ENCODE results near the gene SKOR1. TPM values are rescaled to one million over a fixed set of nuclear protein-coding genes. Genes with fewer than 3 reads are reported as not detected.

The SKOR1 gene
- total RNA-seq, 1 donor, result 0.36 TPM

- Histone ChIP-seq H3K27me3 (ENCODE audit: insufficient read depth, low read length) (peaks cover 11% of the 10 kb centered on the region), H2AFZ (ENCODE audit: low read length) (no peak overlapping the region), H3K79me2 (ENCODE audit: insufficient read depth, low read length) (no peaks in the 10 kb centered on the region), H4K20me1 (ENCODE audit: insufficient read depth, low read length) (no peaks in the 10 kb centered on the region), H3K4me3 (ENCODE audit: insufficient read depth, low read length) (no peak overlapping the region), H3K36me3 (ENCODE audit: insufficient read depth, low read length) (no peaks in the 10 kb centered on the region), H3K4me2 (ENCODE audit: insufficient read depth, low read length) (no peak overlapping the region), H3K9me3 (ENCODE audit: low read depth, low read length) (no peaks in the 10 kb centered on the region), H3K4me1 (ENCODE audit: insufficient read depth, low read length) (peaks cover 22% of the 10 kb centered on the region), H3K27ac (ENCODE audit: low read depth, low read length) (no peak overlapping the region)
- TF ChIP-seq, protein P1, sequence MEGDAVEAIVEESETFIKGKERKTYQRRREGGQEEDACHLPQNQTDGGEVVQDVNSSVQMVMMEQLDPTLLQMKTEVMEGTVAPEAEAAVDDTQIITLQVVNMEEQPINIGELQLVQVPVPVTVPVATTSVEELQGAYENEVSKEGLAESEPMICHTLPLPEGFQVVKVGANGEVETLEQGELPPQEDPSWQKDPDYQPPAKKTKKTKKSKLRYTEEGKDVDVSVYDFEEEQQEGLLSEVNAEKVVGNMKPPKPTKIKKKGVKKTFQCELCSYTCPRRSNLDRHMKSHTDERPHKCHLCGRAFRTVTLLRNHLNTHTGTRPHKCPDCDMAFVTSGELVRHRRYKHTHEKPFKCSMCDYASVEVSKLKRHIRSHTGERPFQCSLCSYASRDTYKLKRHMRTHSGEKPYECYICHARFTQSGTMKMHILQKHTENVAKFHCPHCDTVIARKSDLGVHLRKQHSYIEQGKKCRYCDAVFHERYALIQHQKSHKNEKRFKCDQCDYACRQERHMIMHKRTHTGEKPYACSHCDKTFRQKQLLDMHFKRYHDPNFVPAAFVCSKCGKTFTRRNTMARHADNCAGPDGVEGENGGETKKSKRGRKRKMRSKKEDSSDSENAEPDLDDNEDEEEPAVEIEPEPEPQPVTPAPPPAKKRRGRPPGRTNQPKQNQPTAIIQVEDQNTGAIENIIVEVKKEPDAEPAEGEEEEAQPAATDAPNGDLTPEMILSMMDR (IDR thresholded peaks at IDR 0.05; ENCODE audit: extremely low read depth, low read depth, low read length), result no peak
- DNase-seq (ENCODE audit: insufficient read length, low spot score, missing footprints), result no peak
Observed at GRCh38 chr15:67845974-67846373, 20.7 kb downstream of the SKOR1 start.

- no peak for DNase-seq (ENCODE audit: insufficient read length, low spot score, missing footprints)
- Histone ChIP-seq H3K27ac (ENCODE audit: low read depth, low read length) (no peak overlapping the region), H3K79me2 (ENCODE audit: insufficient read depth, low read length) (no peaks in the 10 kb centered on the region), H4K20me1 (ENCODE audit: insufficient read depth, low read length) (no peaks in the 10 kb centered on the region), H3K36me3 (ENCODE audit: insufficient read depth, low read length) (no peaks in the 10 kb centered on the region), H3K27me3 (ENCODE audit: insufficient read depth, low read length) (peaks cover 11% of the 10 kb centered on the region), H3K4me3 (ENCODE audit: insufficient read depth, low read length) (no peak overlapping the region), H3K4me1 (ENCODE audit: insufficient read depth, low read length) (peaks cover 6% of the 10 kb centered on the region), H2AFZ (ENCODE audit: low read length) (no peak overlapping the region), H3K4me2 (ENCODE audit: insufficient read depth, low read length) (no peak overlapping the region), H3K9me3 (ENCODE audit: low read depth, low read length) (no peaks in the 10 kb centered on the region)
- TF ChIP-seq, protein P1 (IDR thresholded peaks at IDR 0.05; ENCODE audit: extremely low read depth, low read depth, low read length), result no peak
Observed at GRCh38 chr15:67849538-67849937, 24.2 kb downstream of the SKOR1 start.

GRCh38 chr15:67850336-67850735, 25.0 kb downstream of the SKOR1 start:
- peaks cover 6% of the 10 kb centered on the region for H3K4me1 ChIP-seq (ENCODE audit: insufficient read depth, low read length)
- H3K4me3 ChIP-seq (ENCODE audit: insufficient read depth, low read length), result no peak overlapping the region
- H3K27ac ChIP-seq (ENCODE audit: low read depth, low read length), result no peak overlapping the region
- TF ChIP-seq, protein P1 (IDR thresholded peaks at IDR 0.05; ENCODE audit: extremely low read depth, low read depth, low read length), result no peak
- no peaks in the 10 kb centered on the region for H3K36me3 ChIP-seq (ENCODE audit: insufficient read depth, low read length)
- no peaks in the 10 kb centered on the region for H3K79me2 ChIP-seq (ENCODE audit: insufficient read depth, low read length)
- no peak overlapping the region for H3K4me2 ChIP-seq (ENCODE audit: insufficient read depth, low read length)
- no peak for DNase-seq (ENCODE audit: insufficient read length, low spot score, missing footprints)
- peaks cover 11% of the 10 kb centered on the region for H3K27me3 ChIP-seq (ENCODE audit: insufficient read depth, low read length)
- H3K9me3 ChIP-seq (ENCODE audit: low read depth, low read length), result no peaks in the 10 kb centered on the region
- no peaks in the 10 kb centered on the region for H4K20me1 ChIP-seq (ENCODE audit: insufficient read depth, low read length)
- no peak overlapping the region for H2AFZ ChIP-seq (ENCODE audit: low read length)

DNA sequence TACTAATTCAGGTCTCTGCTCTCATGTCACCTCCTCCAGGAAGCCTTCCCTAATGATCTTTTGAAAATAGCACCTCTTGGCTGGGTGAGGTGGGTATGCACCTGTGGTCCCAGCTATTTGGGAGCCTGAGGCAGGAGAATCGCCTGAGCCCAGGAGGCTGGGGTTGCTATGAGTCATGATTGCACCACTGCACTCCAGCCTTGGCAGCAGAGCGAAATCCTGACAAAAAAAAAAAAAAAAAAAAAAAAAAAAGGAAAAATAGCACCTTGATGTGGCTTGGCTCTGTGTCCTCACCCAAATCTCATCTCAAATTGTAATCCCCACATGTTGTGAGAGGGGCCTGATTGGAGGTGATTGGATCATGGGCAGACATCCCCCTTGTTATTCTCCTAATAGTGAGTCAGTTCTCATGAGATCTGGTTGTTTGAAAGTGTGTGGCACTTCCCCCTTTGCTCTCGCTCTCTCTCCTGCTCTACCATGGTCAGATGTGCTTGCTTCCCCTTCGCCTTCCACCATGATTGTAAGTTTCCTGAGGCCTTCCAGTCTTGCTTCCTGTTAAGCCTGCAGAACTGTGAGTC, 25.8 kb downstream of the SKOR1 start:
- Histone ChIP-seq H3K4me3 (ENCODE audit: insufficient read depth, low read length) (no peak overlapping the region), H3K79me2 (ENCODE audit: insufficient read depth, low read length) (no peaks in the 10 kb centered on the region), H3K36me3 (ENCODE audit: insufficient read depth, low read length) (no peaks in the 10 kb centered on the region), H3K9me3 (ENCODE audit: low read depth, low read length) (no peaks in the 10 kb centered on the region), H2AFZ (ENCODE audit: low read length) (no peak overlapping the region), H3K27me3 (ENCODE audit: insufficient read depth, low read length) (peaks cover 11% of the 10 kb centered on the region), H3K4me1 (ENCODE audit: insufficient read depth, low read length) (peaks cover 6% of the 10 kb centered on the region), H4K20me1 (ENCODE audit: insufficient read depth, low read length) (no peaks in the 10 kb centered on the region), H3K4me2 (ENCODE audit: insufficient read depth, low read length) (no peak overlapping the region), H3K27ac (ENCODE audit: low read depth, low read length) (no peak overlapping the region)
- TF ChIP-seq, protein P1 (IDR thresholded peaks at IDR 0.05; ENCODE audit: extremely low read depth, low read depth, low read length), result no peak
- DNase-seq (ENCODE audit: insufficient read length, low spot score, missing footprints), result no peak
